Caco-2 (cell line): Measurements from ENCODE around the gene GPM6B. TPM values are rescaled to one million over a fixed set of nuclear protein-coding genes. Genes with fewer than 3 reads are reported as not detected.
A peak's percentile ranks its signal among the peaks of the same experiment; 100 is the strongest.

ENCODE experiments used
- BruUV-seq: library from RNA; stranded (reverse); fragments of 400-500 nt; replicated peaks from 2 replicates; lab custom pipeline; 2021; lab: Mats Ljungman, UMichigan
- CTCF ChIA-PET: fragments of 300-600 bp; sonication (Branson Sonifier 250); formaldehyde crosslinking; loops from one replicate; lab custom pipeline; 2022; ENCODE audit warnings: antibody characterized with exemption; lab: Charles Lee
- POLR2A ChIA-PET: fragments of 300-600 bp; sonication (Branson Sonifier 250); formaldehyde crosslinking; loops from one replicate; lab custom pipeline; 2022; ENCODE audit warnings: antibody characterized with exemption; lab: Charles Lee
- DNase-seq, 2 experiments: peaks; one replicate each; pipeline versions ENCODE4 v3.0.0 to v3.0.0-alpha.2; 2020 to 2022
- H3K27me3 ChIP-seq: replicated peaks from 2 replicates; pipeline ENCODE4 v1.6.0; 2011; ENCODE audit warnings: low read length; ENCODE audit not compliant: control insufficient read depth, insufficient read depth
- H3K36me3 ChIP-seq: 2 replicates; pipeline ENCODE4 v1.5.1; 2011; ENCODE audit warnings: low read length; ENCODE audit not compliant: control insufficient read depth, insufficient read depth
- H3K4me1 ChIP-seq: fragments of 250-450 bp; sonication (Bioruptor Pico); 2 replicates; pipeline ENCODE4 v1.5.1; 2020; ENCODE audit warnings: mild to moderate bottlenecking
- H3K4me3 ChIP-seq: 2 replicates; pipeline ENCODE4 v1.5.1; 2011; ENCODE audit warnings: low read depth, mild to moderate bottlenecking, control low read depth, low read length
- H3K9me3 ChIP-seq: fragments of 250-450 bp; sonication (Bioruptor Pico); 2 replicates; pipeline ENCODE4 v1.5.1; 2020; ENCODE audit warnings: mild to moderate bottlenecking, moderate library complexity
- H3K27ac Mint-ChIP-seq: one replicate; pipeline ENCODE4 v1.8.0; 2022; ENCODE audit warnings: mixed read lengths; ENCODE audit not compliant: unreplicated experiment
- H3K27me3 Mint-ChIP-seq: one replicate; pipeline ENCODE4 v1.8.0; 2022; ENCODE audit warnings: mixed read lengths; ENCODE audit not compliant: insufficient read depth, unreplicated experiment
- H3K36me3 Mint-ChIP-seq: one replicate; pipeline ENCODE4 v1.8.0; 2022; ENCODE audit warnings: mild to moderate bottlenecking, mixed read lengths; ENCODE audit not compliant: insufficient read depth, unreplicated experiment
- H3K4me1 Mint-ChIP-seq: one replicate; pipeline ENCODE4 v1.8.0; 2022; ENCODE audit warnings: low read depth, mixed read lengths; ENCODE audit not compliant: unreplicated experiment
- H3K4me3 Mint-ChIP-seq: one replicate; pipeline ENCODE4 v1.8.0; 2022; ENCODE audit warnings: mild to moderate bottlenecking, moderate library complexity, mixed read lengths; ENCODE audit not compliant: unreplicated experiment
- H3K9me3 Mint-ChIP-seq: one replicate; pipeline ENCODE4 v1.8.0; 2022; ENCODE audit warnings: mixed read lengths; ENCODE audit not compliant: unreplicated experiment
- CTCF ChIP-seq, 2 experiments: fragments of 200-600 bp in 1 of 2; IDR thresholded peaks; 1 replicate in 1 of 2; 2 replicates in 1 of 2; pipeline versions ENCODE4 v1.5.1 to v1.8.0; 2011 to 2022; ENCODE audit warnings: antibody characterized with exemption in 1 of 2, control low read depth in 1 of 2, inconsistent platforms in 1 of 2, low read depth in 1 of 2, low read length in 1 of 2, mild to moderate bottlenecking in 1 of 2, moderate library complexity in 1 of 2; ENCODE audit not compliant: insufficient read depth in 1 of 2, severe bottlenecking in 1 of 2, unreplicated experiment in 1 of 2
- intact Hi-C: fragments of 100-400 bp; cut with micrococcal nuclease; formaldehyde crosslinking; loops from one replicate; pipeline ENCODE4 v1.10.0; 2022; ENCODE audit not compliant: unreplicated experiment
- total RNA-seq: library from RNA; stranded (reverse); gene quantifications from 2 replicates; pipeline ENCODE4 v1.2.3, GENCODE V29; 2022

The GPM6B gene
- total RNA-seq, 1 experiment from 2014 or later: 0.09 TPM

DNA sequence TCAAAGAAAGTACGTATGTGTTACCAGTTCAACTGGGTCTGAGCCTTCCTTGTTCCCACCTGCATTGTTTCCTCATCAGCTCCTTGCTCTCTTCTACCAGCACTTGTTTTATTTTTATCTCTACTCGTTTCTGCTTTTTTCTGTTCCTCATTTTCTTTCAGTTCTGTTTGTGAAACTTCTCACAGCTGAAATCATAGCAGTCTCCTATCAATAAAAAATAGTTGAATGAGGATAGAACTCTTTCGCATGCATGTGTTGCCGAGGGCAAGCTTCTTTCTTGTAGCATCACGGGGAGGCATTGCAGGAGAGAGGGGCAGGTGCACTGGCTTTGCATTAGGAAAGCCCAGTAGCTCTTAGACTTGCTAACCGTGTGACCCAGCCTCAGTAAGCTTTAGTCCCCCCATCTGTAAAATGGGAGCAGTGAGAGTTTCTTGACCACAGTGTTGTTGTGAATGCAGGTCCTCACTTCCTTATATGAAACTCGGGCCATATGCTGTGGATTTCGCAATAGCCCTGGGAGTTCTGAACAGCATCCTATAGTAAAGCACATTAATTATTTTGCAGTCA, 57.7 kb downstream of the GPM6B start:
- DNase-seq: no peak
- POLR2A ChIA-PET: interaction anchor here (1.0 kb wide), 1 partner anchor 17 kb away, joined by 3 read pairs; no protein-coding TSS in a partner anchor
- Histone ChIP-seq H3K4me3 (no peak overlapping the region), H3K4me1 (peaks cover 20% of the 10 kb centered on the region), H3K9me3 (no peaks in the 10 kb centered on the region), H3K36me3 (no peaks in the 10 kb centered on the region), H3K27me3 (no peaks in the 10 kb centered on the region)
- intact Hi-C loops: no loop called here
- no TSS peak for BruUV-seq
- no peaks in the 10 kb centered on the region for H3K27me3 Mint-ChIP-seq
- no peak overlapping the region for H3K4me3 Mint-ChIP-seq
- peaks cover 45% of the 10 kb centered on the region for H3K36me3 Mint-ChIP-seq
- CTCF ChIA-PET: no interaction called here
- no peaks in the 10 kb centered on the region for H3K9me3 Mint-ChIP-seq
- H3K27ac Mint-ChIP-seq: no peak overlapping the region
- no peaks in the 10 kb centered on the region for H3K4me1 Mint-ChIP-seq
- no peak for TF ChIP-seq CTCF (IDR thresholded peaks at IDR 0.05; ENCODE audit: insufficient read depth in 1 of 2, low read depth in 1 of 2, low read length in 1 of 2, severe bottlenecking in 1 of 2, unreplicated experiment in 1 of 2)

DNA sequence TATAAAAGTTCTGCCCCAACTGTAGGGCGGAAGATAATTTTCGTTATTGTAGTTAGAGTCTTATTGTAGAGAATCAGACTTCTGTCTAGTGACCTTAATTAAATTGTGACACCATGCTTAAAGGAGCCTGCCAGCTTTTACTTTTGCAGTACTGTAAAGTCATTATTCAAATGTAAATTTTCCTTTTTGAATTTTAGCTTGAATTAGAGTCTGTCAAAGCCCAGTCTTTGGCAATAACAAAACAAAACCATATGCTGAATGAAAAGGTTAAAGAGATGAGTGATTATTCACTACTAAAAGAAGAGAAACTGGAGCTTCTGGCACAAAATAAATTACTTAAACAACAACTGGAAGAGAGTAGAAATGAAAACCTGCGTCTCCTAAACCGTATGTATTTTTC, 60.5 kb downstream of the GPM6B start:
- no peak for TF ChIP-seq CTCF (IDR thresholded peaks at IDR 0.05; ENCODE audit: insufficient read depth in 1 of 2, low read depth in 1 of 2, low read length in 1 of 2, severe bottlenecking in 1 of 2, unreplicated experiment in 1 of 2)
- intact Hi-C loops: no loop called here
- ChIA-PET POLR2A (no interaction called here), CTCF (no interaction called here)
- H3K4me3 ChIP-seq: no peak overlapping the region
- BruUV-seq: no TSS peak
- Mint-ChIP-seq H3K27ac (no peak overlapping the region), H3K36me3 (peaks cover 44% of the 10 kb centered on the region), H3K27me3 (no peaks in the 10 kb centered on the region), H3K9me3 (no peaks in the 10 kb centered on the region), H3K4me3 (no peak overlapping the region), H3K4me1 (peaks cover 9% of the 10 kb centered on the region)
- no peak for DNase-seq
- peaks cover 35% of the 10 kb centered on the region for H3K4me1 ChIP-seq
- H3K9me3 ChIP-seq: no peaks in the 10 kb centered on the region
- H3K27me3 ChIP-seq: no peaks in the 10 kb centered on the region
- no peaks in the 10 kb centered on the region for H3K36me3 ChIP-seq

DNA sequence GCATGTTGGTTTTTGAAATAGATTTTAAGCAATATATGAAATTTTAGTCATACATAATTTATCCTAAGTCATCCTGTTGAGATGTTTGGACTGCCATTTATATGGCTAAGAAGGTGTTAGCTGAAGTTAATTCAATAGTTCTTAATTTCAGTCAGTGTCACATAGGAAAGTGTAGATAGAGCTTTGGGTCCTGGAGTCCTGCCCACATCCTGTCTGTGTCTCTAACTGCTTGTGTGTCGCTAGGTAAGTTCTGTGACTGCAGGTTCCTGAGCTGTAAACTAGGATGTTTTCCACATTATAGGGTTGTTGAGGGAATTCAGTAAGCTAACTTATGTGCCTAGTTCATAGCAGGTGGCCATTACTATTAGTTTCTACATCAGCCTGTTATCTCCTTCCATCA, 61.6 kb downstream of the GPM6B start:
- no peaks in the 10 kb centered on the region for H3K27me3 Mint-ChIP-seq
- H3K9me3 Mint-ChIP-seq: no peaks in the 10 kb centered on the region
- peaks cover 37% of the 10 kb centered on the region for H3K36me3 Mint-ChIP-seq
- no peak for TF ChIP-seq CTCF (IDR thresholded peaks at IDR 0.05; ENCODE audit: insufficient read depth in 1 of 2, low read depth in 1 of 2, low read length in 1 of 2, severe bottlenecking in 1 of 2, unreplicated experiment in 1 of 2)
- H3K27ac Mint-ChIP-seq: no peak overlapping the region
- intact Hi-C loops: no loop called here
- ChIA-PET POLR2A (interaction anchor here (2.2 kb wide), 1 partner anchor 21 kb away, joined by 9 read pairs; the partner anchor contains the start of genes OFD1 and TRAPPC2), CTCF (interaction anchor here (0.5 to 0.8 kb wide), 2 partner anchors 147 to 267 kb away, joined by 3 read pairs; no protein-coding TSS in a partner anchor)
- DNase-seq: peak in 1 of 2 experiments; percentile 14
- no TSS peak for BruUV-seq
- H3K4me3 Mint-ChIP-seq: peak overlapping the region; percentile 29
- H3K36me3 ChIP-seq: no peaks in the 10 kb centered on the region
- no peak overlapping the region for H3K4me3 ChIP-seq
- peaks cover 35% of the 10 kb centered on the region for H3K4me1 ChIP-seq
- peaks cover 9% of the 10 kb centered on the region for H3K4me1 Mint-ChIP-seq
- H3K9me3 ChIP-seq: no peaks in the 10 kb centered on the region
- H3K27me3 ChIP-seq: no peaks in the 10 kb centered on the region
